Prostate gland (tissue), 2 donors: Measurements from ENCODE around the gene COL5A1.

Experiments
- POLR2A ChIP-seq: fragments of 450-650 bp; IDR thresholded peaks from one replicate; pipeline ENCODE4 v1.6.1; 2016; ENCODE audit warnings: antibody characterized with exemption, mild to moderate bottlenecking
- POLR2AphosphoS5 ChIP-seq: sonication (generic); formaldehyde crosslinking; IDR thresholded peaks from one replicate; pipeline ENCODE4 v1.6.1; 2017; ENCODE audit warnings: antibody characterized with exemption
- TF ChIP-seq, protein P1 (sequence below), 4 experiments: fragments of 200-600 bp in 2 of 4; fragments of 450-650 bp in 2 of 4; sonication (generic) in 2 of 4; IDR thresholded peaks; 1 replicate in 3 of 4; 2 replicates in 1 of 4; pipeline ENCODE4 v1.5.1; 2016 to 2019; ENCODE audit warnings: antibody characterized with exemption in 4 of 4, mild to moderate bottlenecking in 2 of 4, moderate library complexity in 2 of 4

DNA sequence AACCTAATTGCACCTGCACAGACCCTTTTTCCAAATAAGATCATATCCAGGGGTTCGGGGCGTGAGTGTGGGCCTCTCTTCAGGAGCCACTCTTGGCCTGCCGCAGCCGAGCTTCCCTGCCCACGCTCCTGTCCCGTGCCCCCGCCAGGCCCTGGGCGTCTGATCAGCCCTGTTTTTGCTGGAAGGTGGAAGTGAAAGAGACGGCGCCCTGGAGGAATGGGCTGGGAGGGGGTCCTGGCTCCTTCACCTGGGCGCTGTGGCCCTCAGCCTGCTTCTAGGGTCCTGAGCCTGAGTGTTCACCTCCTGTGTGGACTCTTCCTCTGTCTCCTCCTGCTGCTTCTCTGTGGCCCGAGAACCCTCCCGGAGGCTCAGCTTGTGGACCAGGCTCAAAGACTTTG is 11.2 kb upstream of the COL5A1 start:
- TF ChIP-seq, protein P1, sequence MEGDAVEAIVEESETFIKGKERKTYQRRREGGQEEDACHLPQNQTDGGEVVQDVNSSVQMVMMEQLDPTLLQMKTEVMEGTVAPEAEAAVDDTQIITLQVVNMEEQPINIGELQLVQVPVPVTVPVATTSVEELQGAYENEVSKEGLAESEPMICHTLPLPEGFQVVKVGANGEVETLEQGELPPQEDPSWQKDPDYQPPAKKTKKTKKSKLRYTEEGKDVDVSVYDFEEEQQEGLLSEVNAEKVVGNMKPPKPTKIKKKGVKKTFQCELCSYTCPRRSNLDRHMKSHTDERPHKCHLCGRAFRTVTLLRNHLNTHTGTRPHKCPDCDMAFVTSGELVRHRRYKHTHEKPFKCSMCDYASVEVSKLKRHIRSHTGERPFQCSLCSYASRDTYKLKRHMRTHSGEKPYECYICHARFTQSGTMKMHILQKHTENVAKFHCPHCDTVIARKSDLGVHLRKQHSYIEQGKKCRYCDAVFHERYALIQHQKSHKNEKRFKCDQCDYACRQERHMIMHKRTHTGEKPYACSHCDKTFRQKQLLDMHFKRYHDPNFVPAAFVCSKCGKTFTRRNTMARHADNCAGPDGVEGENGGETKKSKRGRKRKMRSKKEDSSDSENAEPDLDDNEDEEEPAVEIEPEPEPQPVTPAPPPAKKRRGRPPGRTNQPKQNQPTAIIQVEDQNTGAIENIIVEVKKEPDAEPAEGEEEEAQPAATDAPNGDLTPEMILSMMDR (IDR thresholded peaks at IDR 0.05): no peak
- TF ChIP-seq POLR2AphosphoS5 (no peak), POLR2A (no peak)
